HG03520 (cell line): Measurements from ENCODE around the gene AP1S1.
"Not testable (repeated sequence)": the region's sequence is repeated elsewhere in the genome, so short reads cannot be mapped to it uniquely, and the experiment has no call there.

Experiments used
- ATAC-seq: cut with Tn5 transposase; IDR thresholded peaks from one replicate; pipeline ENCODE4 v1.9.1; 2021; ENCODE audit warnings: mild to moderate bottlenecking, moderate library complexity; ENCODE audit not compliant: unreplicated experiment

Gene AP1S1

GRCh38 chr7:101199522-101199921 is 45.2 kb downstream of the AP1S1 start:
- not testable (repeated sequence) for ATAC-seq

GRCh38 chr7:101200504-101200861 is 46.2 kb downstream of the AP1S1 start:
- no peak for ATAC-seq

- ATAC-seq, result no peak
Measured at GRCh38 chr7:101200862-101201599, 46.8 kb downstream of the AP1S1 start, which contains the start of gene MOGAT3. MOGAT3 (minus strand) TSS chr7:101201036; CDS start chr7:101200854, 182 bp downstream.

- no peak for ATAC-seq
Measured at GRCh38 chr7:101201695-101202602, 47.7 kb downstream of the AP1S1 start.

- no peak for ATAC-seq
Measured at GRCh38 chr7:101202603-101202918, 48.3 kb downstream of the AP1S1 start.

GRCh38 chr7:101203740-101204738 is 49.8 kb downstream of the AP1S1 start:
- not testable (repeated sequence) for ATAC-seq

- no peak for ATAC-seq
Measured at GRCh38 chr7:101205901-101206664, 51.8 kb downstream of the AP1S1 start.

GRCh38 chr7:101206665-101207042 is 52.4 kb downstream of the AP1S1 start:
- no peak for ATAC-seq

GRCh38 chr7:101207459-101207858 is 53.2 kb downstream of the AP1S1 start:
- no peak for ATAC-seq

- no peak for ATAC-seq
Measured at GRCh38 chr7:101208794-101209193, 54.5 kb downstream of the AP1S1 start.

- no peak for ATAC-seq
Measured at GRCh38 chr7:101210143-101210542, 55.9 kb downstream of the AP1S1 start.
